ENCODE measurements around the gene TLE5. TPM values are rescaled to one million over a fixed set of nuclear protein-coding genes. Genes with fewer than 3 reads are reported as not detected.
"Not testable (repeated sequence)": the region's sequence is repeated elsewhere in the genome, so short reads cannot be mapped to it uniquely, and the experiment has no call there.

Gene TLE5
- polyA plus RNA-seq, 1 donor (not counting 4 experiments of a cell fraction or from before 2014, with no cell fraction given) = 249 TPM

DNA sequence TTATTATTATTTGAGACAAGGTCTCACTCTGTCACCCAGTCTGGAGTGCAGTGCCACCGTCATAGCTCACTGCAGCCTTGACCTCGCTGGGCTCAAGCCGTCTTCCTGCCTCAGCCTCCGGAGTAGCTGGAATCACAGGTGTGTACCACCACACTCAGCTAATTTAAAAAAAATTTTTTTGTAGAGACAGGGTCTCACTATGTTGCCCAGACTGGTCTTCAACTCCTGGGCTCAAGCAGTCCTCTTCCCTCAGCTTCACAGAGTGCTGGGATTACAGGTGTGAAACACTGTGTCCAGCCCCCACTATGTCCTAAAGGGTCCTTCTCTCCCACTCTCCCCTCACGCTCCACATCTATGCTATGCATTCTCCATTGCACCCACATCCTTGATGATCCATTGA, 24.1 kb downstream of the TLE5 start:
- FAIRE-seq = no peak
- H3K36me3 ChIP-seq (ENCODE audit: control insufficient read depth in 2 of 2, extremely low read depth in 1 of 2, insufficient read depth in 2 of 2, low read length in 2 of 2) = no peaks in the 10 kb centered on the region
- no peaks in the 10 kb centered on the region for H3K27me3 ChIP-seq (ENCODE audit: control insufficient read depth, extremely low read depth, insufficient read depth, low read length)
- H3K4me2 ChIP-seq (ENCODE audit: control insufficient read depth, extremely low read depth, insufficient read depth, low read depth, low read length) = no peak overlapping the region
- dilution Hi-C loops (cut with MboI; ENCODE audit: extremely low pct_ligation_motif_present, low sequenced_read_pairs) = no loop called here
- no peak for TF ChIP-seq EZH2 (IDR thresholded peaks at IDR 0.05; ENCODE audit: low read length)
- TF ChIP-seq CTCF (optimal IDR thresholded peaks at IDR 0.05 in 1 of 3, IDR thresholded peaks at IDR 0.05 in 1 of 3, conservative IDR thresholded peaks at IDR 0.05 in 1 of 3; ENCODE audit: extremely low read depth in 1 of 3, insufficient read depth in 2 of 3, low read length in 3 of 3) = no peak
- no peaks in the 10 kb centered on the region for H4K20me1 ChIP-seq (ENCODE audit: control insufficient read depth, extremely low read depth, insufficient read depth, low read length)
- no peak for DNase-seq (ENCODE audit: low read depth, low spot score)
- peaks cover 14% of the 10 kb centered on the region for H3K4me1 ChIP-seq (ENCODE audit: control insufficient read depth, extremely low read depth, insufficient read depth, low read length)
- no peak overlapping the region for H3K27ac ChIP-seq (ENCODE audit: control insufficient read depth, insufficient read depth, low read length)
- H3K9ac ChIP-seq (ENCODE audit: control insufficient read depth, extremely low read depth, insufficient read depth, low read length) = no peak overlapping the region
- no peaks in the 10 kb centered on the region for H3K9me3 ChIP-seq (ENCODE audit: control insufficient read depth, low read depth, low read length)
- no peaks in the 10 kb centered on the region for H3K79me2 ChIP-seq (ENCODE audit: control insufficient read depth, insufficient read depth, low read length)
- no peak overlapping the region for H3K4me3 ChIP-seq (ENCODE audit: control insufficient read depth in 2 of 3, extremely low read depth in 1 of 3, insufficient read depth in 2 of 3, low read depth in 1 of 3, low read length in 3 of 3)
- no peaks in the 10 kb centered on the region for H3K9me1 ChIP-seq (ENCODE audit: control insufficient read depth, extremely low read depth, insufficient read depth, low read length)
- H2AFZ ChIP-seq (ENCODE audit: control insufficient read depth, low read length) = no peak overlapping the region

- not testable (repeated sequence) for H2AFZ ChIP-seq (ENCODE audit: control insufficient read depth, low read length)
Observed at GRCh38 chr19:3036977-3037544, 25.2 kb downstream of the TLE5 start.

More at GRCh38 chr19:3036977-3037544, 25.2 kb downstream of the TLE5 start:
- H3K4me2 ChIP-seq (ENCODE audit: control insufficient read depth, extremely low read depth, insufficient read depth, low read depth, low read length); dilution Hi-C loops (cut with MboI; ENCODE audit: extremely low pct_ligation_motif_present, low sequenced_read_pairs); FAIRE-seq; H3K4me3 ChIP-seq (ENCODE audit: control insufficient read depth in 2 of 3, extremely low read depth in 1 of 3, insufficient read depth in 2 of 3, low read depth in 1 of 3, low read length in 3 of 3); H3K9me1 ChIP-seq (ENCODE audit: control insufficient read depth, extremely low read depth, insufficient read depth, low read length); H3K9me3 ChIP-seq (ENCODE audit: control insufficient read depth, low read depth, low read length); H3K36me3 ChIP-seq (ENCODE audit: control insufficient read depth in 2 of 2, extremely low read depth in 1 of 2, insufficient read depth in 2 of 2, low read length in 2 of 2); DNase-seq (ENCODE audit: low read depth, low spot score); H3K9ac ChIP-seq (ENCODE audit: control insufficient read depth, extremely low read depth, insufficient read depth, low read length); H4K20me1 ChIP-seq (ENCODE audit: control insufficient read depth, extremely low read depth, insufficient read depth, low read length); H3K27ac ChIP-seq (ENCODE audit: control insufficient read depth, insufficient read depth, low read length); H3K27me3 ChIP-seq (ENCODE audit: control insufficient read depth, extremely low read depth, insufficient read depth, low read length); H3K79me2 ChIP-seq (ENCODE audit: control insufficient read depth, insufficient read depth, low read length): not testable (repeated sequence)
- peaks cover 14% of the 10 kb centered on the region for H3K4me1 ChIP-seq (ENCODE audit: control insufficient read depth, extremely low read depth, insufficient read depth, low read length)

All from keratinocyte (primary cell).